ENCODE results near the gene ZNF441. TPM values are rescaled to one million over a fixed set of nuclear protein-coding genes. Genes with fewer than 3 reads are reported as not detected.

The ZNF441 gene
- total and polyA plus RNA-seq, 2 of the 13 experiments (the other 11 are each of a cell fraction or from before 2014, with no cell fraction given): 2.8 to 10.0 TPM

GRCh38 chr19:11767633-11768133, 883 bp downstream of the ZNF441 start (continued):
- TF ChIP-seq ZNF619 (CRISPR knock-in tag; IDR thresholded peaks at IDR 0.05) (no peak), PCBP1 (IDR thresholded peaks at IDR 0.05; ENCODE audit: borderline replicate concordance, low read depth, low read length) (no peak), AHR (CRISPR knock-in tag; IDR thresholded peaks at IDR 0.05) (peak; percentile 40; the same call in 1 of the 2 replicates), ADNP (CRISPR knock-in tag; IDR thresholded peaks at IDR 0.05) (no peak), NFRKB (IDR thresholded peaks at IDR 0.05) (no peak), ZNF33B (CRISPR knock-in tag; IDR thresholded peaks at IDR 0.05) (no peak), ZNF143 (CRISPR knock-in tag; IDR thresholded peaks at IDR 0.05) (no peak), MIXL1 (CRISPR knock-in tag; IDR thresholded peaks at IDR 0.05) (no peak), ZBTB7B (CRISPR knock-in tag; IDR thresholded peaks at IDR 0.05) (peak; percentile 31; the same call in 1 of the 2 replicates), ZNF18 (CRISPR knock-in tag; IDR thresholded peaks at IDR 0.05; ENCODE audit: insufficient replicate concordance) (no peak), ZNF724P (CRISPR knock-in tag; IDR thresholded peaks at IDR 0.05; ENCODE audit: borderline replicate concordance) (no peak), ZNF331 (CRISPR knock-in tag; IDR thresholded peaks at IDR 0.05) (peak; percentile 50; the same call in 1 of the 2 replicates), ZNF768 (CRISPR knock-in tag; IDR thresholded peaks at IDR 0.05) (no peak), HNF1A (IDR thresholded peaks at IDR 0.05; ENCODE audit: low read depth) (peak; percentile 88), HNF1A (CRISPR knock-in tag; IDR thresholded peaks at IDR 0.05; ENCODE audit: borderline replicate concordance) (peak; percentile 91), ZFP37 (CRISPR knock-in tag; IDR thresholded peaks at IDR 0.05; ENCODE audit: borderline replicate concordance) (0 out of 2 replicates have a peak, but pooled peaks have one; percentile 54), HOXA3 (CRISPR knock-in tag; IDR thresholded peaks at IDR 0.05) (peak; percentile 56; the same call in 1 of the 2 replicates), ZBTB25 (CRISPR knock-in tag; IDR thresholded peaks at IDR 0.05) (0 out of 2 replicates have a peak, but pooled peaks have one; percentile 23), GTF2F1 (IDR thresholded peaks at IDR 0.05; ENCODE audit: low read length) (no peak), ZNF235 (CRISPR knock-in tag; IDR thresholded peaks at IDR 0.05; ENCODE audit: borderline replicate concordance) (no peak)
- TF ChIP-seq, protein P1, sequence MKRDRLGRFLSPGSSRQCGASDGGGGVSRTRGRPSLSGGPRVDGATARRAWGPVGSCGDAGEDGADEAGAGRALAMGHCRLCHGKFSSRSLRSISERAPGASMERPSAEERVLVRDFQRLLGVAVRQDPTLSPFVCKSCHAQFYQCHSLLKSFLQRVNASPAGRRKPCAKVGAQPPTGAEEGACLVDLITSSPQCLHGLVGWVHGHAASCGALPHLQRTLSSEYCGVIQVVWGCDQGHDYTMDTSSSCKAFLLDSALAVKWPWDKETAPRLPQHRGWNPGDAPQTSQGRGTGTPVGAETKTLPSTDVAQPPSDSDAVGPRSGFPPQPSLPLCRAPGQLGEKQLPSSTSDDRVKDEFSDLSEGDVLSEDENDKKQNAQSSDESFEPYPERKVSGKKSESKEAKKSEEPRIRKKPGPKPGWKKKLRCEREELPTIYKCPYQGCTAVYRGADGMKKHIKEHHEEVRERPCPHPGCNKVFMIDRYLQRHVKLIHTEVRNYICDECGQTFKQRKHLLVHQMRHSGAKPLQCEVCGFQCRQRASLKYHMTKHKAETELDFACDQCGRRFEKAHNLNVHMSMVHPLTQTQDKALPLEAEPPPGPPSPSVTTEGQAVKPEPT (CRISPR knock-in tag; IDR thresholded peaks at IDR 0.05; ENCODE audit: low read depth): no peak
- TF ChIP-seq, protein P2, sequence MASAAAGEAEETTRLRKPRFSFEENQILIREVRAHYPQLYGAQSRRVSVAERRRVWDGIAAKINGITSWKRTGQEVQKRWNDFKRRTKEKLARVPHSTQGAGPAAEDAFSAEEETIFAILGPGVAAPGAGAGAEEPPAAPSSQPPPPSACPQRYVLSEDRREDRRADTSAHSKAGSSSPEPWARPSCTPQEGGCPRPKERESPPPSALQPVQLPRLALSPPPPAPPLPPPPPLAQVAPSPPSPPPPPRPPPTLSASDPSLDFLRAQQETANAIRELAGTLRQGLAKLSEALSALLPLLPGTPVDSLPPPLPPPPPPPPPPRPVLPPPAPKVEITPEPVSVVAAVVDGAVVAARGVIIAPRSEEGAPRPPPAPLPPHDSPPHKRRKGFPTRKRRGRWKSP (CRISPR knock-in tag; IDR thresholded peaks at IDR 0.05): peak; percentile 14; the same call in 1 of the 2 replicates

Measured in HepG2 (cell line).